ENCODE results near the gene ZFP64.
"Not testable (repeated sequence)": the region's sequence is repeated elsewhere in the genome, so short reads cannot be mapped to it uniquely, and the experiment has no call there.

Gene ZFP64

DNA sequence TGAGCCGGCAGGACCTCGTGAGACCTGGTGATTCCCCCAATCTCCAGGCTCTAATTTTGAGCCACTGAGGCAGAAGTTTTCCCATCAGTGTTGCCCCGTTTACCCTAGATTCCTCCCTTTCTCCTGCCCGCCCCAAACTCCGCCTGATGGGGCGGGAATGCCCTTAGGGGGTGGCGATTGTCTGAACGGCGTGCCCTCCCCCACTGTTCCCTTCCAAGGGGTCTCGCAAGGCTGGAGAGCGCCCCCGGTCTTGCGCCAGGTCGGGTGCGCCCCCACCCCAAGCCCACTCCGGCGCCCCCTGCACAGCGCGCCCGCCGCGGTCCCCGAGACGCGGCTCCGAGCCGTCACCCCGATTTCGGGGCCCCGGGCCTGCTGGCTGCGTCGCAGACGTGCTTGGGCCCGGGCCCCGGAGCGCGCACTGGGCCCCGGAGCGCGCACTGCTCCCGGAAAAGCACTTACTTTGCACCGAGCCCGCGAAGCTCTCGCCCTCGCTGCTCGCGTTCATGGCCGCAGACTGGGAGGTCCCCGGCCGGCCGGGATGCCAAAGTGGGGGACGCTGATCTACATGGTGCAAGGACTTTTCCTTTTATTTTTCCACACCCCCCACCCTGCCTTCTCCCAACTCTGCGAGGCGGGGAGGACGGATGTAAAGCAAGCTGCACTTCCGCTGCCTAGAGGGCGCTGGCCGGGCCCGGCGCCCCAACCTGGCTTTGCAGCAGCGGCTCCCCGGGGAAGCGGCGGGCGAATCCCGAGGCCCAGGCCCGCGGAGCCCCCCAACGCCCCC is at the start of gene ZFP64:
ZFP64 (minus strand) TSS at position 648 of the 784 bp plus-strand sequence; CDS start at position 505, 143 bp downstream.
- DNase-seq = peak; percentile 73 to 95 (median 87)

GRCh38 chr20:52240802-52241201 is 49.2 kb upstream of the ZFP64 start:
- no peak for DNase-seq

DNA sequence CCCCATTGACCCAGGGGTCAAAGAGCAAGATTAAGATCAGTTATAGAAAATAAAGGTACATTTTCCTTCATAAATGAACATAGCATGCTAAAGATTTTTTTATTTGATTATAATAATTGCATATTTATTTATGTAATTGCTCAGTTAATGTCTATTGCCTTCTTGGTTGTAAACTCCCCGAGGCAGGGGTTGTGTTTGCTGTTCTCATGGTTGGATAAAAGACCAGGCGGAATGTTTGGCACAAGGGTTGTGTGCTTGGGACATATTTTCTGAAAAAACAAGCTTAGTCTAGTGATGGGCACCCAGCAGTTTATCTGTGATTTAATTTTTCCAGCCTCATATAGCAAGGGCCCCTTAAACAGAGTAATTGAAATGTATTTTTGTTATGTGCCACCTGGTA is 47.5 kb upstream of the ZFP64 start:
- DNase-seq = no peak

DNA sequence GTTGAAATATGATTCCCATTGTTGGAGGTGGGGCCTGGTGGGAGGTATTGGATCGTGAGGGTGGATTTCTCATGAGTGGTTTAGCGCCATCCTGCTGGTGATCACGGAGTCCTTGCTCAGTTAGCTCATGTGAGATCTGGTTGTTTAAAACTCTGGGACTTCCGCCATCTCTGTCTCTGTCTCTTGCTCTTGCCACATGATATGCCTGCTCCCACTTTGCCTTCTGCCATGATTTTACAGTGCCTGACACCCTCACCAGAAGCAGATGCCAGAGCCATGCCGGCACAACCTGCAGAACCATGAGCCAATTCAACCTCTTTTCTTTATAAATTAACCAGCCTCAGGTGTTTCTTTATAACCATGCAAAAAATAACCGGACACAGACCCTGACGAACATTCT is 44.7 kb upstream of the ZFP64 start:
- no peak for DNase-seq

DNA sequence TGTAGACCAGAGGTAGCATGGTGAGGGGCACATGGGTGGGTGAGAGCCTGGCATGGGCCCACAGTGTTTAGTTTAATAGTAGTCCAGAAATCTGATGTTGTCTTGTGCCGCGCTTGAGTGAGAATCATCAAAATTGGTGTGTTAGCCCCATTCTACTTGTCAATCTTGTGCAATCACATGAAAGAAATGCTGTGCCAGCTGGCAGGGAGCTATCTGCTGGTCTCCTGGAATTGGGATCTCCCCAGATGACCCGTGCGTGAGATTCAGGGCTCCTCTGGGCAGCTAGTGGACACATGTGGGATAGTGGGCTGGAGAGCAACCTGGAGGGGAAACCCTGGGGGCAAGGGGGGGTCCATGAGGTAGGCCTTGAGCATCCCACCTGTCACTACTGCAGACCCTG is 43.5 kb upstream of the ZFP64 start:
- no peak for DNase-seq

GRCh38 chr20:52234302-52235045 is 42.9 kb upstream of the ZFP64 start:
- DNase-seq = no peak

DNA sequence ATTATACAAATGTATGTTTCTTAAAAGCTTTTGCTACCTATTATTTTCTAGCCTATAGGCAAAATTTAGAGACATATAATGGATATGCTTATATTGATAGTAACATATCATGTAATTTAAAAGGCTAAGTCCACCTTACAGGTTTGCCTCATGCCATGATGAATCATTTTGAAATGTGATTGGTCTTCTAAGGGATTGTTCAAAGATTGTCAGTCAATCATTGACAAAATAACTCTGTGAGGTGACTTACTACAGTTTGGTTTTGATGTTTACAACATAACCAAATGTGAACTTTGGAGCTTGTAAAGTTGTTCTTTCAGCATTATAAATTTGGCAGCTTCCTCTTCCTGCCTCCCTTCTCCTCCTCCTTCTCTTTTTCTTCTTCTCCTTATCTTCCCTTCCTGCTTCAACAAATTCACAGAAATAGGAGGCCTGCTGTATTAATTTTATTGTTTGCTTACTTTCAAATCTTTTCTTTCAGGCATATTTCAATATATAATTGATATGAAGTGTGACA is 39.7 kb upstream of the ZFP64 start:
- DNase-seq = no peak

- peak in 2 of 3 experiments; percentile 48 to 61 for DNase-seq
These were observed 38.8 kb upstream of the ZFP64 start for GRCh38 chr20:52230409-52230808.

DNA sequence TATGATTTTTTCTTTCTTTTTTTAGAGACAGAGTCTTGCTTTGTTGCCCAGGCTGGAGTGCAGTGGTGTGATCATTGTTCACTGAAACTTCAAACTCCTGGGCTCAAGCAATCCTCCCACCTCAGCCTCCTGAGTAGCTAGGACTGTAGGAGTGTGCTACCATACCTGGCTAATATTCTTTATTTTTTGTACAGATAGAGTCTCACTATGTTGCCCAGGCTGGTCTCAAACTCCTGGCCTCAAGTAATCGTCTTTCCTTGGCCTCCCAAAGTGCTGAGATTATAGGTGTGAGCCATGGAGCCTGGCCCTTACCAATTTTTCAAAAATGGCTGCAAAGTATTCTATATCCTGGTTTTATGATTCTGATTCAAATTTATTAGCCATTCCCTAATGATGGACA is 37.8 kb upstream of the ZFP64 start:
- not testable (repeated sequence) for DNase-seq

- DNase-seq = peak in 1 of 3 experiments; percentile 14
These were observed 34.8 kb upstream of the ZFP64 start for GRCh38 chr20:52226370-52226769.

- no peak for DNase-seq
These were observed 33.3 kb upstream of the ZFP64 start for GRCh38 chr20:52224920-52225319.

DNA sequence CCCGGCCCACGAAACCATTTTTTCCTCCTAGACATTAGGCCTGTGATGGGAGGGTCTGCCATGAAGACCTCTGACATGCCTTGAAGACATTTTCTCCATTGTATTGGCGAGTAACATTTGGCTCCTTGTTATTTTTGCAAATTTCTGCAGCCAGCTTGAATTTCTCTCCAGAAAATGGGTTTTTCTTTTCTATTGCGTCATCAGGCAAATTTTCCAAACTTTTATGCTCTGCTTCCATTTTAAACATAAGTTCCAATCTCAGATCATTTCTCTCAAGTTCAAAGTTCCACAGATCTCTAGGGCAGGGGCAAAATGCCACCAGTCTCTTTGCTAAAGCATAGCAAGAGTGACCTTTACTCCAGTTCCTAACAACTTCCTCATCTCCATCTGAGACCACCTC is 29.8 kb upstream of the ZFP64 start:
- DNase-seq = not testable (repeated sequence)

DNA sequence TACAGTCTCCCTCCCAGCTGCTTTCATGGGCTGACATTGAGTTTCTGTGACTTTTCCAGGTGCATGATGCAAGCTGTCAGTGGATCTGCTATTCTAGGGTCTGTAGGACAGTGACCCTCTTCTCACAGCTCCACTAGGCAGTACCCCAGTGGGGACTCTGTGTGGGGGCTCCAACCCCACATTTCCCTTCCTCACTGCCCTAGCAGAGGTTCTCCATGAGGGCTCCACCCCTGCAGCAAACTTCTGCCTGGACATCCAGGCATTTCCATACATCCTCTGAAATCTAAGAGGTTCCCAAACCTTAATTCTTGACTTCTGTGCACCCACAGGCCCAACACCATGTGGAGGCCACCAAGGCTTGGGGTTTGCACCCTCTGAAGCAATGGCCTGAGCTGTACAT is 29.3 kb upstream of the ZFP64 start:
- DNase-seq = not testable (repeated sequence)

- peak in 1 of 3 experiments; percentile 17 for DNase-seq
These were observed 27.9 kb upstream of the ZFP64 start for GRCh38 chr20:52219441-52219840.

- no peak for DNase-seq
These were observed 26.3 kb upstream of the ZFP64 start for GRCh38 chr20:52217689-52218395.

GRCh38 chr20:52213995-52214394 is 22.4 kb upstream of the ZFP64 start:
- DNase-seq = no peak

GRCh38 chr20:52212943-52213342 is 21.4 kb upstream of the ZFP64 start:
- no peak for DNase-seq

DNA sequence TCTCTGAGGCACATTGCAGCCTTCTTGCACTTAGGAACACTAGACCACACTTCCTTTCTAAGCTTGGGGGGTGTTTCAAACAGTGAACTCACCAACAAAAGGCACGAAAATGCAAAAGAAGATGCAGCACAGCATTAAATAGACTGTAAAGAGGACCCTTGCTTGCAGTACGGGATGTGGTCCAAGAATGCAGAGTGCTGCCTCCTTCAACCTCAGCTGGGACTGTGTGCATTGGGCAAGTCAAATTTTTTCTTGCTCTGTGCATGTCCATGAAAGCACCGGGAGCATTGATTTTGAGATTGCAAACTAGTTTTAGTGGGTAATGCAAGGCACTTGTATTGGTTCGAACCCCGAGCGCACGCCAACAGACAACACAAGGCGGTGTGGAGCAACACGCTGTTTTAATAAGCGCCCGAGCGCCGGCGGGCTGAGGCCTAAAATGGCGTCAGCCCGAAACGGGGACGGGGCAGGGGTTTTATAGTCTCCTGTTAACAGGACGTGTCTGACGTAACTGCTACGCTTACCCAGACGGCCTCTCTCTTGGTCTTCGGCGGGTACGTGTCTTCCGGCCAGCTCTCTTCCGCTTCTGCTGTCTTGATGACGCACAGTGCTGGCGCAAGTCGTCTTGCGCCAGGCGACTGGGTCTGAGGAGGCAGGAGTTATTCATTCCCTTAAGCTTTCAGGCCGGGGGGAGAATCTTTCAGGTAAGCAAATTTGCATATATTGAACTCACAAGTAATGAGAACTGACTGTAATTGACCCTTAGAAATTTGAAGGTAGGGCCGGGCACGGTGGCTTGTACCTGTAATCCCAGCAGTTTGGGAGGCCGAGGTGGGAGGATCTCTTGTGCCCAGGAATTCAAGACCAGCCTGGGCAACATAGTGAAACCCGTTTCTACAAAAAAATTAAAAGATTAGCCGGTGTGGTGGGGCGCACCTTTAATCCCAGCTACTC is 18.7 kb upstream of the ZFP64 start:
- DNase-seq = no peak

DNA sequence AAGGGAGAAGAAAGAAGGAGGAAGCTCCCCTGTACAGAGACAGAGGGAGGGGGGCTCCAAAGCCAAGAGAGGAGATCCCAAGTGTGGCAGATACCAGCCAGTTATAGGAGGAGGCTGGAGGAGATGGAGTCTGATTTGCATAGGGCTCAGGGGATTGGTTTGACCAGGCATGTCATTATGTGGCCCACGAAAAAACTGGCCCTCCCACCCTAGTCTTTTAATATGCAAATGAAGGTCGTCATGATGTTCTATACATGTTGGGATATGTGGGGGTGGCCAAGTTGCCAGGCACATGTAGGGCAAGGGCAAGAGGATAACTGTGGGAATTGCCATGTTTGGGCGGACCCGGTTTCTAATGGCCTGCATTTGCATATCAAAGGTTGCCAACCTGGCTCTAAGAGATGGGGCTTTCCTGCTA is 17.6 kb upstream of the ZFP64 start:
- no peak for DNase-seq

DNA sequence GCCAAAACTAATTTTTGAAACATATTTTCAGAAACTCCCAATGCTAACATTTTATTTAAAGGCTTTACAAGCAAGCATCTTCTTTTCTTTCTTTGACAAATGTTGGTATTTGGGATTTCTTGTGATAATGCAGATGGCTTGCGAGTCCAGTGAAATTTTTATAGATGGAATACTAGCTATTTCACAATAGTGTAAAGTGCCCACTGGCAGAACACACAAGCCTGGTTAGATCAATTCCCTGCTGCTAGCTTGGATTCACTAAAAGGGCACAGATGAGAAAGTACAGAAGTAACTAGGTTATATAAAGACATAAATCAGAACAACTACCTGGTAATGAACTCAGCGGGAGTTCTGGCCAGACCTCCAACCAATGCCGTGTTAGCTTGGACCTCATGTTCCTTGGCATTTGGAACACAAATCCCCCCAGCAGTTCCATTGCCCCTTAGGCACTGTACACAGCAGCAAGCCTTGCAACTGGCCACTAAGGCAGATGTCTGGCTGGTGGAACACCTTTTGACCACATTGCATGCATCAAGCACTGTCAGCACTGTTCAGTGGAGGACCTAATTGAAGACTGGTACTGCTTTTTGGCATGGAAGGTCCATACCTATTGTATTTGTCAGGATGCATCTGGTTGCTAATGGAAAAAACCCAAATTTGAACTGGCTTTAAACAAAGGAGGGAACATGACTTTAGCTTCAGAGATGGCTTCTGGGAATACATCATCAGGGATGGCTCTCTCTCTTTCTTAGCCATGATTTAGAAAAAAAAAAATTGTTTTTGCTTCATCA is 15.6 kb upstream of the ZFP64 start:
- DNase-seq = no peak

DNA sequence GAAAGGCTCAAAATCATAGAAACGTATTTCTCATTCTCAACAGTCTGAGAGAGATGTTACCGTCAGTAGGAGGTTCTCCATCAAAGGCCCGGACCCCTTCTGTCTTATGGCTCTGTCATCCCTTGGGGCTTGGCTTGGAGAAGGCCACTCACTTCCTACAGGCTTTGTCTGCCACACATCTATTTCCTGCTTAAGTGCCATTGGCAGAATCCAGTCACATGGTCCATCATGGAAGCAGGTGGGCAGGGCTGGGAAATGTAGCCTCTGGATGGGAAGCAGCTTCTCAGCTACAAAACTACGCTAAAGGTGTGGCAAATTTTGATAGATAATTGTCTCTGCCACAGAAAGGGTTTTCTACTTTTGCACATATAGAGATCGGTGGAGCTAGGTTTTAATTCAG is 12.6 kb upstream of the ZFP64 start:
- no peak for DNase-seq

All from NCI-H1417 (cell line).